ENCODE data around the gene ZNF491. TPM values are rescaled to one million over a fixed set of nuclear protein-coding genes. Genes with fewer than 3 reads are reported as not detected.

Gene ZNF491
- total and polyA plus RNA-seq, 2 donors (not counting 1 experiment from before 2014, with no cell fraction given), result 0.57 to 1.7 TPM

GRCh38 chr19:11754663-11755062 lies 43.7 kb upstream of the ZNF491 start:
- 83% methylated on average over 1 of the region's 4 CpGs for WGBS (ENCODE audit: insufficient coverage)
- no peak overlapping the region for H3K9ac ChIP-seq (ENCODE audit: low read length)
- no peak overlapping the region for H3K27ac Mint-ChIP-seq
- peaks cover 31% of the 10 kb centered on the region for H3K27me3 Mint-ChIP-seq
- H2AFZ ChIP-seq (ENCODE audit: insufficient read depth, low read depth, low read length, poor library complexity, severe bottlenecking), result no peak overlapping the region
- no peaks in the 10 kb centered on the region for H4K20me1 ChIP-seq (ENCODE audit: control insufficient read depth, insufficient read depth, low read length, poor library complexity, severe bottlenecking)
- H3K4me3 ChIP-seq (ENCODE audit: control extremely low read depth in 1 of 5, extremely low read depth in 1 of 5, insufficient read depth in 1 of 5, low read depth in 2 of 5, low read length in 4 of 5), result no peak overlapping the region
- H3K4me1 Mint-ChIP-seq, result no peaks in the 10 kb centered on the region
- no peak overlapping the region for H3K4me3 Mint-ChIP-seq
- no peak overlapping the region for H3K27ac ChIP-seq (ENCODE audit: low read length in 2 of 2)
- intact Hi-C loops (cut with micrococcal nuclease), result no loop called here
- no peaks in the 10 kb centered on the region for H3K79me2 ChIP-seq (ENCODE audit: control insufficient read depth, insufficient read depth, low read length)
- POLR2A ChIA-PET, result no interaction called here
- no peak overlapping the region for H3K4me2 ChIP-seq (replicated peaks; ENCODE audit: low read depth, low read length, poor library complexity, severe bottlenecking)
- H3K9me3 ChIP-seq (ENCODE audit: control extremely low read depth in 1 of 3, control insufficient read depth in 2 of 3, insufficient read depth in 1 of 3, low read length in 2 of 3), result peaks cover 9 to 30% (median 14%) of the 10 kb centered on the region in 3 donors
- DNase-seq (no peak), ATAC-seq (ENCODE audit: low read depth) (no peak)
- no peaks in the 10 kb centered on the region for H3K4me1 ChIP-seq (ENCODE audit: control insufficient read depth in 2 of 2, insufficient read depth in 2 of 2, low read length in 2 of 2)
- H3K36me3 ChIP-seq (replicated peaks in 1 of 2; ENCODE audit: control extremely low read depth in 1 of 2, control insufficient read depth in 1 of 2, extremely low read depth in 1 of 2, insufficient read depth in 2 of 2, low read length in 1 of 2), result no peaks in the 10 kb centered on the region
- TF ChIP-seq CTCF (IDR thresholded peaks at IDR 0.05) (no peak), EZH2 (IDR thresholded peaks at IDR 0.05; ENCODE audit: borderline replicate concordance, insufficient read depth, low read depth, low read length, poor library complexity, severe bottlenecking) (no peak)
- peaks cover 22% of the 10 kb centered on the region for H3K9me3 Mint-ChIP-seq (ENCODE audit: insufficient read depth)
- CTCF ChIA-PET, result no interaction called here
- H3K27me3 ChIP-seq (replicated peaks in 1 of 4; ENCODE audit: control extremely low read depth in 1 of 4, control insufficient read depth in 3 of 4, insufficient read depth in 4 of 4, low read length in 3 of 4), result no peaks in the 10 kb centered on the region

GRCh38 chr19:11756965-11757364 lies 41.4 kb upstream of the ZNF491 start:
- Histone ChIP-seq H3K79me2 (ENCODE audit: control insufficient read depth, insufficient read depth, low read length) (no peaks in the 10 kb centered on the region), H3K4me1 (ENCODE audit: control insufficient read depth in 2 of 2, insufficient read depth in 2 of 2, low read length in 2 of 2) (no peaks in the 10 kb centered on the region), H3K4me2 (replicated peaks; ENCODE audit: low read depth, low read length, poor library complexity, severe bottlenecking) (no peak overlapping the region), H3K27me3 (replicated peaks in 1 of 4; ENCODE audit: control extremely low read depth in 1 of 4, control insufficient read depth in 3 of 4, insufficient read depth in 4 of 4, low read length in 3 of 4) (no peaks in the 10 kb centered on the region), H3K9ac (ENCODE audit: low read length) (no peak overlapping the region), H4K20me1 (ENCODE audit: control insufficient read depth, insufficient read depth, low read length, poor library complexity, severe bottlenecking) (no peaks in the 10 kb centered on the region), H3K27ac (ENCODE audit: low read length in 2 of 2) (no peak overlapping the region), H3K4me3 (ENCODE audit: control extremely low read depth in 1 of 5, extremely low read depth in 1 of 5, insufficient read depth in 1 of 5, low read depth in 2 of 5, low read length in 4 of 5) (no peak overlapping the region), H3K36me3 (replicated peaks in 1 of 2; ENCODE audit: control extremely low read depth in 1 of 2, control insufficient read depth in 1 of 2, extremely low read depth in 1 of 2, insufficient read depth in 2 of 2, low read length in 1 of 2) (no peaks in the 10 kb centered on the region), H3K9me3 (ENCODE audit: control extremely low read depth in 1 of 3, control insufficient read depth in 2 of 3, insufficient read depth in 1 of 3, low read length in 2 of 3) (peaks cover 9 to 25% (median 11%) of the 10 kb centered on the region in 3 donors), H2AFZ (ENCODE audit: insufficient read depth, low read depth, low read length, poor library complexity, severe bottlenecking) (no peak overlapping the region)
- H3K27ac Mint-ChIP-seq, result no peak overlapping the region
- DNase-seq (no peak), ATAC-seq (ENCODE audit: low read depth) (no peak)
- no CpG with 5 or more reads among the region's 1 CpG for WGBS (ENCODE audit: insufficient coverage)
- TF ChIP-seq CTCF (IDR thresholded peaks at IDR 0.05) (no peak), EZH2 (IDR thresholded peaks at IDR 0.05; ENCODE audit: borderline replicate concordance, insufficient read depth, low read depth, low read length, poor library complexity, severe bottlenecking) (no peak)
- ChIA-PET CTCF (no interaction called here), POLR2A (no interaction called here)
- peaks cover 34% of the 10 kb centered on the region for H3K27me3 Mint-ChIP-seq
- no peak overlapping the region for H3K4me3 Mint-ChIP-seq
- intact Hi-C loops (cut with micrococcal nuclease), result no loop called here
- H3K4me1 Mint-ChIP-seq, result no peaks in the 10 kb centered on the region
- peaks cover 22% of the 10 kb centered on the region for H3K9me3 Mint-ChIP-seq (ENCODE audit: insufficient read depth)

Data from B cell (primary cell).